GM18505 (cell line): ENCODE data around the gene DUSP3.
A peak's percentile ranks its signal among the peaks of the same experiment; 100 is the strongest.

Source experiments
- ATAC-seq: cut with Tn5 transposase; IDR thresholded peaks from one replicate; pipeline ENCODE4 v1.9.1; 2021; ENCODE audit not compliant: unreplicated experiment
- POLR2A ChIP-seq: IDR thresholded peaks from 4 replicates; pipeline ENCODE4 v1.6.1; 2011; ENCODE audit warnings: borderline replicate concordance; ENCODE audit not compliant: insufficient read depth, insufficient read length; ENCODE audit errors: extremely low read depth

DUSP3 gene

GRCh38 chr17:43722870-43723665, 55.7 kb downstream of the DUSP3 start:
- TF ChIP-seq POLR2A: no peak
- no peak for ATAC-seq

GRCh38 chr17:43722269-43722619, 56.5 kb downstream of the DUSP3 start:
- TF ChIP-seq POLR2A: no peak
- no peak for ATAC-seq

GRCh38 chr17:43721537-43722268, 57.1 kb downstream of the DUSP3 start:
- no peak for ATAC-seq
- no peak for TF ChIP-seq POLR2A

GRCh38 chr17:43720311-43721060, 58.3 kb downstream of the DUSP3 start:
- peak; percentile 67 for ATAC-seq
- peak; percentile 73 for TF ChIP-seq POLR2A

- no peak for TF ChIP-seq POLR2A
- no peak for ATAC-seq
Observed at GRCh38 chr17:43719578-43719977, 59.2 kb downstream of the DUSP3 start.

- no peak for ATAC-seq
- TF ChIP-seq POLR2A: no peak
Observed at GRCh38 chr17:43718544-43718943, 60.2 kb downstream of the DUSP3 start.

GRCh38 chr17:43717913-43718312, 60.9 kb downstream of the DUSP3 start:
- ATAC-seq: no peak
- no peak for TF ChIP-seq POLR2A
